Tibial artery (tissue), 4 donors: ENCODE results near the gene UGT1A1.

ENCODE experiments used
- DNase-seq, 2 donors: peaks; one replicate each; pipeline ENCODE4 v3.0.0-alpha.2; 2019
- H3K27ac ChIP-seq, 2 donors: fragments of 200-600 bp; sonication (generic) in 1 of 2; 1 replicate in 1 of 2; 2 replicates in 1 of 2; pipeline ENCODE4 v1.5.1; 2018 to 2019; ENCODE audit warnings: mild to moderate bottlenecking in 1 of 2
- H3K27me3 ChIP-seq, 2 donors: fragments of 200-600 bp; sonication (generic) in 1 of 2; one replicate each; pipeline versions ENCODE4 v1.5.1 to v1.6.0; 2016 to 2019
- H3K36me3 ChIP-seq, 3 donors: fragments of 200-600 bp; sonication (generic) in 2 of 3; one replicate each; pipeline ENCODE4 v1.5.1; 2016 to 2019; ENCODE audit warnings: mild to moderate bottlenecking in 2 of 3
- H3K4me1 ChIP-seq, 4 donors: fragments of 200-600 bp; sonication (generic) in 2 of 4; 1 replicate in 3 of 4; 2 replicates in 1 of 4; pipeline ENCODE4 v1.5.1; 2016 to 2019
- H3K4me3 ChIP-seq, 2 donors: fragments of 200-600 bp; sonication (generic) in 1 of 2; 1 replicate in 1 of 2; 2 replicates in 1 of 2; pipeline ENCODE4 v1.5.1; 2018 to 2019; ENCODE audit warnings: mild to moderate bottlenecking in 2 of 2
- H3K9me3 ChIP-seq, 3 donors: fragments of 200-600 bp; sonication (generic) in 1 of 3; one replicate each; pipeline ENCODE4 v1.5.1; 2016 to 2019
- intact Hi-C: fragments of 100-400 bp; cut with DNase I; formaldehyde crosslinking; loops from one replicate; pipeline ENCODE4 v1.15.0; 2023; ENCODE audit warnings: low total_unique reads
- TF ChIP-seq, protein P1 (sequence below), 2 experiments: fragments of 200-600 bp in 1 of 2; fragments of 450-650 bp in 1 of 2; IDR thresholded peaks; one replicate each; pipeline ENCODE4 v1.5.1; 2017 to 2019; ENCODE audit warnings: antibody characterized with exemption in 2 of 2, mild to moderate bottlenecking in 1 of 2, moderate library complexity in 1 of 2

The UGT1A1 gene

GRCh38 chr2:233799716-233800115 lies 39.6 kb downstream of the UGT1A1 start:
- Histone ChIP-seq H3K27me3 (no peaks in the 10 kb centered on the region), H3K36me3 (no peaks in the 10 kb centered on the region), H3K4me1 (no peaks in the 10 kb centered on the region), H3K27ac (no peak overlapping the region), H3K4me3 (no peak overlapping the region), H3K9me3 (no peaks in the 10 kb centered on the region)
- peak in 1 of 2 donors; percentile 40 for DNase-seq
- TF ChIP-seq, protein P1, sequence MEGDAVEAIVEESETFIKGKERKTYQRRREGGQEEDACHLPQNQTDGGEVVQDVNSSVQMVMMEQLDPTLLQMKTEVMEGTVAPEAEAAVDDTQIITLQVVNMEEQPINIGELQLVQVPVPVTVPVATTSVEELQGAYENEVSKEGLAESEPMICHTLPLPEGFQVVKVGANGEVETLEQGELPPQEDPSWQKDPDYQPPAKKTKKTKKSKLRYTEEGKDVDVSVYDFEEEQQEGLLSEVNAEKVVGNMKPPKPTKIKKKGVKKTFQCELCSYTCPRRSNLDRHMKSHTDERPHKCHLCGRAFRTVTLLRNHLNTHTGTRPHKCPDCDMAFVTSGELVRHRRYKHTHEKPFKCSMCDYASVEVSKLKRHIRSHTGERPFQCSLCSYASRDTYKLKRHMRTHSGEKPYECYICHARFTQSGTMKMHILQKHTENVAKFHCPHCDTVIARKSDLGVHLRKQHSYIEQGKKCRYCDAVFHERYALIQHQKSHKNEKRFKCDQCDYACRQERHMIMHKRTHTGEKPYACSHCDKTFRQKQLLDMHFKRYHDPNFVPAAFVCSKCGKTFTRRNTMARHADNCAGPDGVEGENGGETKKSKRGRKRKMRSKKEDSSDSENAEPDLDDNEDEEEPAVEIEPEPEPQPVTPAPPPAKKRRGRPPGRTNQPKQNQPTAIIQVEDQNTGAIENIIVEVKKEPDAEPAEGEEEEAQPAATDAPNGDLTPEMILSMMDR (IDR thresholded peaks at IDR 0.05), result no peak
- intact Hi-C loops, result no loop called here

DNA sequence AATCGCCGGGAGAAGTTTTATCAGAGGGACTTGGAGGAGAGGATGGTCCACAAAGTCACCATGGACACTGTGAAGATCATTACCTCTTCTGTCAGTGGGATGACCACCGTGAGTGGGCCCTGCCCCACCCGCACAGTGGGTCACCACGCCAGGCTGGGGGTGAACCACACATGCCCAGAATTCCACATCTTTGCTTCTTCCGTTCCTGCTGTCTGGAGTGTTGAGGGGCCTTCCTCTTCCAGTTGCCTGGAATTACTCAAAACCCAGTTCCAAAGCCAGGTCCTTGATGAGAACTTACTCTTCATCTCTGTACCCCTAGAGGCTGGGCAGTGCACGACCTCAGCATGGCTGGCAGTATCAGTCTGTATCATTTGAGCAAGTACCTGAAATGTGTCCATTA lies 40.1 kb downstream of the UGT1A1 start:
- Histone ChIP-seq H3K27ac (no peak overlapping the region), H3K36me3 (no peaks in the 10 kb centered on the region), H3K27me3 (no peaks in the 10 kb centered on the region), H3K4me1 (no peaks in the 10 kb centered on the region), H3K4me3 (no peak overlapping the region), H3K9me3 (no peaks in the 10 kb centered on the region)
- TF ChIP-seq, protein P1 (IDR thresholded peaks at IDR 0.05), result no peak
- peak in 1 of 2 donors; percentile 15 for DNase-seq
- intact Hi-C loops, result no loop called here

GRCh38 chr2:233801357-233802131 lies 41.5 kb downstream of the UGT1A1 start:
- H3K4me3 ChIP-seq, result no peak overlapping the region
- no peaks in the 10 kb centered on the region for H3K4me1 ChIP-seq
- TF ChIP-seq, protein P1 (IDR thresholded peaks at IDR 0.05), result no peak
- intact Hi-C loops, result no loop called here
- H3K9me3 ChIP-seq, result no peaks in the 10 kb centered on the region
- DNase-seq, result peak in 1 of 2 donors; percentile 47
- no peaks in the 10 kb centered on the region for H3K36me3 ChIP-seq
- no peaks in the 10 kb centered on the region for H3K27me3 ChIP-seq
- H3K27ac ChIP-seq, result no peak overlapping the region

DNA sequence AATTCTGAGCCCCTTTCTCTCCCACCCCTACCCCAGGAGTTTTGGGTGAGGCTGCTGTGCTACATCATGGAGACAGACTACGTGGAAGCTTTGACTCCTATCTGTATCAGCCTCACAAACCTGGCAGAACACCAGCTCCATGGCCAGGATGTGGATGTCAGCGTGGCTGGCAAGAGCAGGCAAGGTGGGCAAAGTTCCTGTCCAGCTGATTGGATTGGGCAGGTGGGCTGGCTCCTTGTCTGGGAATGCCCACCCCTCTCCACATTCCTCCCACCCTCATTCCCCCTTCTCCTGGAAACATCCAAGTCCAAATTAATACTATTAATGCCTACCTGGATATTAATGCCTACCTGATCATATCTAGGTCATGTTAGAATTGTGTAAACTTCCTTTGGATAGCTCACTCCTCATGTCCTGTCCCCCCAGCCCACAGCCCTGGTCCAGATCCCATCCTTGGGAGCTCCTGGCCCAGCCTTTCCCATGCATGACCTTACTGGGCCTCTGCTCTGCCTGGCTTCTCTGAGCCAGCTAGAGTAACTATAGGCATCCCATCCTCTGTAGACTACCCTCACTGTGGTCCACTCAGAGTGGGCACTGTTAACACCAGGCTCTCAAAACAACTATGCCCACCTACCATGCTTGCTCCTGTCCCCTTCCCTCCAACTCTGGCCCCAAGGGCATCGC lies 42.2 kb downstream of the UGT1A1 start:
- Histone ChIP-seq H3K4me1 (no peaks in the 10 kb centered on the region), H3K27ac (no peak overlapping the region), H3K9me3 (no peaks in the 10 kb centered on the region), H3K4me3 (no peak overlapping the region), H3K27me3 (no peaks in the 10 kb centered on the region), H3K36me3 (no peaks in the 10 kb centered on the region)
- intact Hi-C loops, result no loop called here
- TF ChIP-seq, protein P1 (IDR thresholded peaks at IDR 0.05), result no peak
- no peak for DNase-seq

DNA sequence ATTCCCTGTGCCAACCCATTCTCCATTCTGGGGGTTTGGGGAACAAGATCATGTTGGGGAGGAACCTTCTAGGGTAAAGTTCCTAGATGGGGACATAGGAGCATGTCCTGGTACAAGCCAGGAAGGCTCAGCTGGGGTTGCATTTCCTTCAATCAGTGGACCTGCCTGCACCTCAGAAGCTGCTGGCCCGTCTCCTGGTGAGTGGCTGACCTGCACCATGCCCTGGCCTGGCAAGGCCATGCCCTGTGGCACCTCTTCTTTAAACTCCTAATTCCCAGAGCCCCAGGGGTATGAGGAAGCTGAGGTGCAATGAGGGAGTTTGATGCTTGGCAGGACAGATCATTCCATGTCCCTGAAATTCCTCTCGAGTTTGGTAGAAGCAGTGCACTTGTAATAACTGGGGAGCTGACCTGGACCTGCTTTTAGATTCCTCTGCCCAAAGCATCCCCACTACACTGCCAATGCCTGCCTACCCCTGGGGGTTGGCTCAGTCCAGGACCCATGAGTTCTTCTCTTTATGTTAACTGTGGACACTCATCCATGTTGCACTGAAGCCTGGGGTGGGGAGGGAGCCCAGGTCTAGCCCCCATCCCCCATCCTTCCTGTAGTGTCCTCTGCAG lies 43.3 kb downstream of the UGT1A1 start:
- peaks cover 0 to 4% of the 10 kb centered on the region in 2 donors for H3K27me3 ChIP-seq
- H3K4me3 ChIP-seq, result no peak overlapping the region
- no peaks in the 10 kb centered on the region for H3K9me3 ChIP-seq
- TF ChIP-seq, protein P1 (IDR thresholded peaks at IDR 0.05), result no peak
- peak in 1 of 2 donors; percentile 51 for DNase-seq
- no peaks in the 10 kb centered on the region for H3K4me1 ChIP-seq
- no peaks in the 10 kb centered on the region for H3K36me3 ChIP-seq
- intact Hi-C loops, result no loop called here
- H3K27ac ChIP-seq, result no peak overlapping the region
